GM21576 (cell line): ENCODE results near the gene SNX25.
A peak's percentile ranks its signal among the peaks of the same experiment; 100 is the strongest.

Experiments used
- ATAC-seq: cut with Tn5 transposase; IDR thresholded peaks from one replicate; pipeline ENCODE4 v1.9.1; 2021; ENCODE audit warnings: mild to moderate bottlenecking, moderate library complexity; ENCODE audit not compliant: unreplicated experiment

SNX25 gene

GRCh38 chr4:185398618-185399017, 189.2 kb downstream of the SNX25 start:
- no peak for ATAC-seq

- no peak for ATAC-seq
Observed at GRCh38 chr4:185399466-185399865, 190.1 kb downstream of the SNX25 start.

DNA sequence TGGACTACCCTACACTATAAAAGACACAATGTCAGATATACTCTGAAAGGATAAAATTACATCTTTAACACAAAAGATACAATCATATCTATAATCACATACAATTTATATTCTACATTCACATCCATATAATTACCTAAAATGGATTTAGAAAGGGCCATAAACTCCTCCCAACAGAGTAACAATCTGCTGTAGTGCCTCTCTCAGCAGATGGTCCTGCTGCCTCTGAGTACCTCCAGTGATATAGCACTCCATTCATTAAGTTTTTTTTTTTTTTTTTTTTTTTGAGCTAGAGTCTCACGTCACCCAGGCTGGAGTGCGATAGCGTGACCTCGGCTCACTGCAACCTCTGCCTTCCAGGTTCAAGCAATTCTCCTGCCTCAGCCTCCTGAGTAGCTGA, 194.6 kb downstream of the SNX25 start:
- no peak for ATAC-seq

- ATAC-seq: peak; percentile 44
Observed at GRCh38 chr4:185405296-185405999, 196.1 kb downstream of the SNX25 start.

GRCh38 chr4:185408432-185408831, 199.0 kb downstream of the SNX25 start:
- ATAC-seq: no peak

DNA sequence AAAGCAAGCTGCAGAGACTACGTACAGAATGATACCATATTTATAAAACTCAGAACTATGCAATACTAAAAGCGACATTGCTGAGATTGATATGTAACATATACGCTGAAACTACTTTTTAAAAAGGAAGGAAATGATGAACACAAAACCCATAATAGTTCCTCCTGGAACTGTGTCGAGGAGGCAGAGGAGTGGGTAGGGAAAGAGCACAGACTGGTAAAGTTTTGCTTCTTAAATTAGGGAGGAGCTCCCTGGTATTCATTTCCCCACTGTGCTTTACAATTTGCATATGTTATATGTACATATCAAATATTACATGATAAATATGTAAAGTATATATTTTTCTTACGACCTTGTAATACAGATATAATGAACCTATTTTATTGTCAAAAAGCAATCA, 202.5 kb downstream of the SNX25 start:
- ATAC-seq: no peak

DNA sequence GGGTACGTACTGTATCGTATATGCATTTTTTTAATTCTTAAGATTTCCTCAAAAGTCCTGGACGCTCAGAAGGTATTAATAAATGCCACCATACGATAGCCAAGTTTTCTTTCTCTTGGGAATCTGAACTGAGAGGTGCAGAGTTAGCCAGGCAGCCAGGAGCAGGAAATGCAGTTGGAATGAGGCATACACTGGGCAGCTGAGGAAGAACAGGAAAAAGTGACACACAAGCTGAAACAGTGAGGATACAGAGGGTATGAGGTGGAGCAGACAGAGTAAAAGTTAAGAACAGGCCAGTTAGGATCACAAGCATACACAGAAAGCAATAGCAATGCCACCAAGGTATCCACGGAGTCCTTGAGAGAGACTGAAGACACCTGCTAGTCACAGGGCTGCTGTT, 203.0 kb downstream of the SNX25 start:
- ATAC-seq: no peak
